NCI-H128 (cell line): ENCODE results near the gene CTNNA3.

Experiments
- DNase-seq: peaks from one replicate; lab custom pipeline; 2025; ENCODE audit not compliant: unreplicated experiment; lab: John Stamatoyannopoulos, UW

CTNNA3 gene

GRCh38 chr10:66586073-66586472, 1109.9 kb downstream of the CTNNA3 start:
- no peak for DNase-seq

- DNase-seq: no peak
Observed at GRCh38 chr10:66575251-66575855, 1120.6 kb downstream of the CTNNA3 start.

GRCh38 chr10:66572700-66573099, 1123.3 kb downstream of the CTNNA3 start:
- DNase-seq: no peak

- DNase-seq: no peak
Observed at GRCh38 chr10:66565999-66566398, 1130.0 kb downstream of the CTNNA3 start.

GRCh38 chr10:66564287-66564686, 1131.7 kb downstream of the CTNNA3 start:
- DNase-seq: no peak

- no peak for DNase-seq
Observed at GRCh38 chr10:66555061-66555460, 1140.9 kb downstream of the CTNNA3 start.

- no peak for DNase-seq
Observed at GRCh38 chr10:66552331-66552730, 1143.7 kb downstream of the CTNNA3 start.

- no peak for DNase-seq
Observed at GRCh38 chr10:66550351-66550750, 1145.6 kb downstream of the CTNNA3 start.

GRCh38 chr10:66538908-66539307, 1157.1 kb downstream of the CTNNA3 start:
- DNase-seq: no peak

GRCh38 chr10:66538371-66538770, 1157.6 kb downstream of the CTNNA3 start:
- DNase-seq: no peak

GRCh38 chr10:66537186-66537585, 1158.8 kb downstream of the CTNNA3 start:
- DNase-seq: no peak

GRCh38 chr10:66535439-66535838, 1160.6 kb downstream of the CTNNA3 start:
- DNase-seq: no peak

GRCh38 chr10:66534866-66535265, 1161.1 kb downstream of the CTNNA3 start:
- DNase-seq: no peak

- DNase-seq: no peak
Observed at GRCh38 chr10:66521506-66521905, 1174.5 kb downstream of the CTNNA3 start.

GRCh38 chr10:66519616-66520015, 1176.4 kb downstream of the CTNNA3 start:
- no peak for DNase-seq

- no peak for DNase-seq
Observed at GRCh38 chr10:66514666-66515065, 1181.3 kb downstream of the CTNNA3 start.

- DNase-seq: no peak
Observed at GRCh38 chr10:66513504-66513903, 1182.5 kb downstream of the CTNNA3 start.

- DNase-seq: no peak
Observed at GRCh38 chr10:66505003-66505657, 1190.9 kb downstream of the CTNNA3 start.

GRCh38 chr10:66501356-66501755, 1194.6 kb downstream of the CTNNA3 start:
- no peak for DNase-seq

GRCh38 chr10:66483966-66484365, 1212.0 kb downstream of the CTNNA3 start:
- DNase-seq: no peak

GRCh38 chr10:66472156-66472555, 1223.8 kb downstream of the CTNNA3 start:
- DNase-seq: no peak

- no peak for DNase-seq
Observed at GRCh38 chr10:66467042-66467441, 1229.0 kb downstream of the CTNNA3 start.

- DNase-seq: no peak
Observed at GRCh38 chr10:66466622-66467021, 1229.4 kb downstream of the CTNNA3 start.
